ENCODE results near the gene LAPTM4A.

GRCh38 chr2:20052229-20052851, 912 bp upstream of the LAPTM4A start:
- TF ChIP-seq RNF2 (IDR thresholded peaks at IDR 0.05; ENCODE audit: borderline replicate concordance, low read depth): no peak
- 0 out of 2 replicates have a peak, but pooled peaks have one; percentile 38 for TF ChIP-seq FOSB (CRISPR knock-in tag; IDR thresholded peaks at IDR 0.05)
- TF ChIP-seq POLR2A (IDR thresholded peaks at IDR 0.05; ENCODE audit: low read length): no peak
- no peak for TF ChIP-seq RAD21 (conservative IDR thresholded peaks at IDR 0.05 in 1 of 2, IDR thresholded peaks at IDR 0.05 in 1 of 2)
- TF ChIP-seq, protein P1, sequence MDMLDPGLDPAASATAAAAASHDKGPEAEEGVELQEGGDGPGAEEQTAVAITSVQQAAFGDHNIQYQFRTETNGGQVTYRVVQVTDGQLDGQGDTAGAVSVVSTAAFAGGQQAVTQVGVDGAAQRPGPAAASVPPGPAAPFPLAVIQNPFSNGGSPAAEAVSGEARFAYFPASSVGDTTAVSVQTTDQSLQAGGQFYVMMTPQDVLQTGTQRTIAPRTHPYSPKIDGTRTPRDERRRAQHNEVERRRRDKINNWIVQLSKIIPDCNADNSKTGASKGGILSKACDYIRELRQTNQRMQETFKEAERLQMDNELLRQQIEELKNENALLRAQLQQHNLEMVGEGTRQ (IDR thresholded peaks at IDR 0.05): no peak
- TF ChIP-seq SMC3 (IDR thresholded peaks at IDR 0.05): no peak
- TF ChIP-seq, protein P2, sequence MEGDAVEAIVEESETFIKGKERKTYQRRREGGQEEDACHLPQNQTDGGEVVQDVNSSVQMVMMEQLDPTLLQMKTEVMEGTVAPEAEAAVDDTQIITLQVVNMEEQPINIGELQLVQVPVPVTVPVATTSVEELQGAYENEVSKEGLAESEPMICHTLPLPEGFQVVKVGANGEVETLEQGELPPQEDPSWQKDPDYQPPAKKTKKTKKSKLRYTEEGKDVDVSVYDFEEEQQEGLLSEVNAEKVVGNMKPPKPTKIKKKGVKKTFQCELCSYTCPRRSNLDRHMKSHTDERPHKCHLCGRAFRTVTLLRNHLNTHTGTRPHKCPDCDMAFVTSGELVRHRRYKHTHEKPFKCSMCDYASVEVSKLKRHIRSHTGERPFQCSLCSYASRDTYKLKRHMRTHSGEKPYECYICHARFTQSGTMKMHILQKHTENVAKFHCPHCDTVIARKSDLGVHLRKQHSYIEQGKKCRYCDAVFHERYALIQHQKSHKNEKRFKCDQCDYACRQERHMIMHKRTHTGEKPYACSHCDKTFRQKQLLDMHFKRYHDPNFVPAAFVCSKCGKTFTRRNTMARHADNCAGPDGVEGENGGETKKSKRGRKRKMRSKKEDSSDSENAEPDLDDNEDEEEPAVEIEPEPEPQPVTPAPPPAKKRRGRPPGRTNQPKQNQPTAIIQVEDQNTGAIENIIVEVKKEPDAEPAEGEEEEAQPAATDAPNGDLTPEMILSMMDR (IDR thresholded peaks at IDR 0.05): no peak
- TF ChIP-seq CBX8 (IDR thresholded peaks at IDR 0.05): no peak
- no peak for TF ChIP-seq NFE2L2 (conservative IDR thresholded peaks at IDR 0.05; ENCODE audit: low read length)

Measured in A549 (cell line).